H1 (cell line): ENCODE data around the gene MGAT5. TPM values are rescaled to one million over a fixed set of nuclear protein-coding genes. Genes with fewer than 3 reads are reported as not detected.

ENCODE experiments used
- CTCF ChIA-PET: fragments of 300-600 bp; sonication (Branson Sonifier 250); formaldehyde crosslinking; loops from one replicate; lab custom pipeline; 2021; ENCODE audit not compliant: partially characterized antibody; lab: Charles Lee
- POLR2A ChIA-PET: fragments of 300-600 bp; sonication (Branson Sonifier 250); formaldehyde crosslinking; loops from one replicate; lab custom pipeline; 2021; ENCODE audit warnings: inconsistent platforms; ENCODE audit not compliant: partially characterized antibody; lab: Charles Lee
- DNase-seq, 2 experiments: peaks; one replicate each; pipeline versions ENCODE4 v3.0.0 to v3.0.0-alpha.2; 2010 to 2022; ENCODE audit warnings: low spot score in 2 of 2, low read depth in 1 of 2, mixed read lengths in 1 of 2
- FAIRE-seq: peaks from 2 replicates; lab custom pipeline; 2011; peaks lifted over from hg19 to GRCh38; lab: Jason Lieb, UNC
- H2AFZ ChIP-seq: 2 replicates; pipeline ENCODE4 v1.8.1; 2012; ENCODE audit warnings: low read length, inconsistent platforms
- H2AK5ac ChIP-seq: 2 replicates; pipeline ENCODE4 v1.6.1; 2013; ENCODE audit warnings: low read depth, low read length
- H2BK120ac ChIP-seq: replicated peaks from 2 replicates; pipeline ENCODE3; 2013; ENCODE audit warnings: low read depth, low read length, inconsistent platforms
- H2BK12ac ChIP-seq: 2 replicates; pipeline ENCODE4 v1.6.1; 2013; ENCODE audit warnings: low read depth, low read length
- H2BK15ac ChIP-seq: 2 replicates; pipeline ENCODE4 v1.6.1; 2013; ENCODE audit warnings: low read length
- H2BK20ac ChIP-seq: 2 replicates; pipeline ENCODE4 v1.6.1; 2013; ENCODE audit warnings: low read length
- H2BK5ac ChIP-seq: 2 replicates; pipeline ENCODE4 v1.6.1; 2013; ENCODE audit warnings: low read depth, low read length
- H3K14ac ChIP-seq: 2 replicates; pipeline ENCODE4 v1.6.1; 2013; ENCODE audit warnings: inconsistent platforms; ENCODE audit not compliant: insufficient read length
- H3K18ac ChIP-seq: 2 replicates; pipeline ENCODE4 v1.6.1; 2013; ENCODE audit warnings: low read length; ENCODE audit errors: extremely low read depth
- H3K23ac ChIP-seq: 2 replicates; pipeline ENCODE4 v1.6.1; 2013; ENCODE audit warnings: inconsistent platforms; ENCODE audit not compliant: insufficient read length
- H3K23me2 ChIP-seq: 2 replicates; pipeline ENCODE4 v1.6.1; 2013; ENCODE audit warnings: low read depth, low read length
- H3K27ac ChIP-seq: 2 replicates; pipeline ENCODE4 v1.6.1; 2011; ENCODE audit warnings: low read depth, low read length, inconsistent platforms
- H3K27me3 ChIP-seq, 4 experiments: replicated peaks in 1 of 4; 1 replicate in 1 of 4; 2 replicates in 3 of 4; pipeline versions ENCODE4 v1.6.1 to v1.8.1; 2011 to 2013; ENCODE audit warnings: low read length in 3 of 4, mild to moderate bottlenecking in 3 of 4, inconsistent platforms in 2 of 4, mixed read lengths in 2 of 4, moderate library complexity in 1 of 4; ENCODE audit not compliant: control insufficient read depth in 3 of 4, insufficient read depth in 3 of 4; ENCODE audit errors: extremely low read depth in 1 of 4
- H3K36me3 ChIP-seq, 4 experiments: 2 replicates each; pipeline versions ENCODE4 v1.6.1 to v1.8.1; 2011 to 2013; ENCODE audit warnings: mild to moderate bottlenecking in 4 of 4, low read length in 3 of 4, moderate library complexity in 2 of 4, control low read depth in 1 of 4, inconsistent platforms in 1 of 4; ENCODE audit not compliant: insufficient read depth in 4 of 4, control insufficient read depth in 2 of 4
- H3K4ac ChIP-seq: replicated peaks from 2 replicates; pipeline ENCODE3; 2013; ENCODE audit warnings: low read length, low read depth, mixed read lengths, inconsistent platforms; ENCODE audit not compliant: insufficient read length
- H3K4me1 ChIP-seq, 4 experiments: replicated peaks in 1 of 4; 1 replicate in 1 of 4; 2 replicates in 3 of 4; pipeline versions ENCODE4 v1.6.1 to v1.8.1; 2011 to 2013; ENCODE audit warnings: low read length in 3 of 4, inconsistent platforms in 2 of 4, mixed read lengths in 1 of 4; ENCODE audit not compliant: insufficient read depth in 4 of 4, control insufficient read depth in 3 of 4
- H3K4me2 ChIP-seq, 2 experiments: 2 replicates each; pipeline versions ENCODE4 v1.6.1 to v1.8.1; 2011 to 2013; ENCODE audit warnings: low read depth in 2 of 2, low read length in 2 of 2, control low read depth in 1 of 2, inconsistent platforms in 1 of 2, mild to moderate bottlenecking in 1 of 2; ENCODE audit not compliant: insufficient read depth in 1 of 2
- H3K4me3 ChIP-seq, 4 experiments: fragments of 200-600, 300-600 bp in 1 of 4; sonication (generic), shearing (Covaris generic), sonication (Bioruptor Twin) in 1 of 4; 2 replicates each; pipeline versions ENCODE4 v1.5.1 to v1.8.1; 2011 to 2016; ENCODE audit warnings: low read length in 4 of 4, low read depth in 3 of 4, control low read depth in 2 of 4, inconsistent platforms in 2 of 4, mild to moderate bottlenecking in 2 of 4, mixed read lengths in 1 of 4, moderate library complexity in 1 of 4; ENCODE audit not compliant: insufficient read depth in 2 of 4; ENCODE audit errors: extremely low read depth in 1 of 4
- H3K56ac ChIP-seq: replicated peaks from 2 replicates; pipeline ENCODE3; 2013; ENCODE audit warnings: low read depth, mild to moderate bottlenecking, mixed read lengths, low read length, inconsistent platforms; ENCODE audit not compliant: insufficient read length
- H3K79me1 ChIP-seq: 2 replicates; pipeline ENCODE4 v1.6.1; 2013; ENCODE audit warnings: low read depth, low read length, control low read depth
- H3K79me2 ChIP-seq, 2 experiments: 2 replicates each; pipeline versions ENCODE4 v1.6.1 to v1.8.1; 2012 to 2013; ENCODE audit warnings: low read length in 2 of 2, mild to moderate bottlenecking in 2 of 2, inconsistent platforms in 1 of 2; ENCODE audit not compliant: insufficient read depth in 2 of 2, control insufficient read depth in 1 of 2
- H3K9ac ChIP-seq, 4 experiments: replicated peaks in 1 of 4; 1 replicate in 1 of 4; 2 replicates in 3 of 4; pipeline versions ENCODE4 v1.6.1 to v1.8.1; 2011 to 2013; ENCODE audit warnings: low read depth in 3 of 4, low read length in 3 of 4, control low read depth in 2 of 4, mild to moderate bottlenecking in 2 of 4, moderate library complexity in 2 of 4, inconsistent platforms in 1 of 4; ENCODE audit errors: extremely low read depth in 1 of 4
- H3K9me3 ChIP-seq, 2 experiments: 2 replicates each; pipeline versions ENCODE4 v1.6.1 to v1.8.1; 2012 to 2013; ENCODE audit warnings: mild to moderate bottlenecking in 2 of 2, moderate library complexity in 2 of 2, control low read depth in 1 of 2, inconsistent platforms in 1 of 2, low read depth in 1 of 2, low read length in 1 of 2, mixed read lengths in 1 of 2; ENCODE audit not compliant: insufficient read depth in 2 of 2
- H4K20me1 ChIP-seq, 2 experiments: replicated peaks in 1 of 2; 2 replicates each; pipeline versions ENCODE3 to v1.8.1; 2011 to 2013; ENCODE audit warnings: inconsistent platforms in 2 of 2, low read length in 2 of 2, mild to moderate bottlenecking in 1 of 2; ENCODE audit not compliant: insufficient read depth in 2 of 2, control insufficient read depth in 1 of 2
- H4K5ac ChIP-seq: 2 replicates; pipeline ENCODE4 v1.6.1; 2013; ENCODE audit warnings: low read length, low read depth, mixed read lengths, inconsistent platforms; ENCODE audit not compliant: insufficient read length
- H4K8ac ChIP-seq: 2 replicates; pipeline ENCODE4 v1.8.0; 2013; ENCODE audit warnings: mild to moderate bottlenecking, moderate library complexity, low read length, inconsistent platforms; ENCODE audit not compliant: insufficient read depth; ENCODE audit errors: extremely low read depth
- H4K91ac ChIP-seq: replicated peaks from 2 replicates; pipeline ENCODE3; 2013; ENCODE audit warnings: low read length, mixed read lengths, inconsistent platforms; ENCODE audit not compliant: insufficient read length
- ASH2L ChIP-seq: fragments of 200-600, 300-600 bp; sonication (generic); IDR thresholded peaks from one replicate; pipeline ENCODE4 v1.7.1; 2017; ENCODE audit warnings: low read length
- CREB1 ChIP-seq: IDR thresholded peaks from 2 replicates; pipeline ENCODE4 v1.6.1; 2012; ENCODE audit warnings: inconsistent platforms
- CTBP2 ChIP-seq: IDR thresholded peaks from 2 replicates; pipeline ENCODE4 v1.7.0; 2011; ENCODE audit warnings: borderline replicate concordance, mild to moderate bottlenecking, moderate library complexity, mixed read lengths, low read length; ENCODE audit not compliant: insufficient read depth, insufficient read length
- GTF2F1 ChIP-seq: IDR thresholded peaks from 2 replicates; pipeline ENCODE4 v1.6.1; 2012; ENCODE audit warnings: low read depth, low read length, improper control_type of control experiment, borderline replicate concordance
- KDM4A ChIP-seq: IDR thresholded peaks from one replicate; pipeline ENCODE4 v1.7.1; 2012; ENCODE audit warnings: low read depth, mild to moderate bottlenecking, moderate library complexity, low read length, inconsistent platforms; ENCODE audit not compliant: severe bottlenecking
- POLR2A ChIP-seq, 2 experiments: IDR thresholded peaks; 1 replicate in 1 of 2; 2 replicates in 1 of 2; pipeline ENCODE4 v1.6.1; 2011; ENCODE audit warnings: low read depth in 2 of 2, low read length in 2 of 2, mild to moderate bottlenecking in 2 of 2; ENCODE audit errors: control extremely low read depth in 1 of 2
- RAD21 ChIP-seq, 2 experiments: IDR thresholded peaks in 1 of 2; conservative IDR thresholded peaks in 1 of 2; 2 replicates each; pipeline ENCODE4 v1.6.1; 2011; ENCODE audit warnings: low read depth in 2 of 2, low read length in 2 of 2, improper control_type of control experiment in 1 of 2, inconsistent platforms in 1 of 2, mild to moderate bottlenecking in 1 of 2, moderate library complexity in 1 of 2
- RBBP5 ChIP-seq: IDR thresholded peaks from 2 replicates; pipeline ENCODE4 v1.7.1; 2012; ENCODE audit warnings: low read depth, mild to moderate bottlenecking, inconsistent platforms, low read length, moderate library complexity, borderline replicate concordance
- TBP ChIP-seq: IDR thresholded peaks from 2 replicates; pipeline ENCODE4 v1.6.1; 2011; ENCODE audit warnings: low read depth, low read length, improper control_type of control experiment
- USF2 ChIP-seq: IDR thresholded peaks from 2 replicates; pipeline ENCODE4 v1.6.1; 2011; ENCODE audit warnings: low read length, improper control_type of control experiment
- WGBS, 2 experiments: shearing (Covaris generic) in 1 of 2; methylation state at CpG; one replicate each; pipeline versions ENCODE4 v1.1.6 to v1.1.7; 2013 to 2015; ENCODE audit warnings: low lambda C conversion rate in 2 of 2, mixed read lengths in 2 of 2, inconsistent platforms in 1 of 2, low coverage in 1 of 2, missing lambda C conversion rate in 1 of 2; ENCODE audit not compliant: insufficient replicate concordance in 2 of 2, insufficient coverage in 1 of 2, insufficient read length in 1 of 2; ENCODE audit errors: extremely low coverage in 1 of 2, missing lambda C conversion rate in 1 of 2; 5-methylcytosine and 5-hydroxymethylcytosine counted together
- polyA plus RNA-seq, 7 experiments: library from polyadenylated mRNA; depleted of rRNA in 3 of 7; stranded (reverse) in 5 of 7; unstranded in 2 of 7; fragments of >200 nt in 5 of 7; fragments of 200-250 nt in 2 of 7; gene quantifications; 1 replicate in 5 of 7; 2 replicates in 1 of 7; 4 replicates in 1 of 7; pipeline versions ENCODE4 v1.2.1 to v1.2.3, GENCODE V29; 2011 to 2013; ENCODE audit warnings: missing spikeins in 2 of 7, mixed read lengths in 2 of 7
- total RNA-seq: library from RNA; stranded (reverse); fragmentation: NEBNext Ultra II Directional; extraction: Animal tissue kit (Norgen Biotek cat#: 25700); gene quantifications from 2 replicates; pipeline ENCODE4 v1.2.1, GENCODE V29; 2021

The MGAT5 gene
- total and polyA plus RNA-seq, 2 of the 8 experiments (the other 6 are each of a cell fraction or from before 2014, with no cell fraction given), result 11.2 to 49.2 TPM

GRCh38 chr2:134257965-134258683 lies 4.3 kb downstream of the MGAT5 start:
- H3K56ac ChIP-seq, result no peak overlapping the region
- no peak overlapping the region for H3K4me3 ChIP-seq
- no peaks in the 10 kb centered on the region for H3K9me3 ChIP-seq
- H3K79me2 ChIP-seq, result peaks cover 0 to 23% of the 10 kb centered on the region in 2 experiments; a peak in 1 of 4 replicates
- H3K36me3 ChIP-seq, result peaks cover 0 to 10% (median 1%) of the 10 kb centered on the region in 4 experiments; a peak in 3 of 8 replicates
- no peak overlapping the region for H2BK12ac ChIP-seq
- no peak overlapping the region for H3K4ac ChIP-seq
- no peak overlapping the region for H3K18ac ChIP-seq
- no peak overlapping the region for H2BK15ac ChIP-seq
- H2AFZ ChIP-seq, result no peak overlapping the region
- H3K23ac ChIP-seq, result no peak overlapping the region
- H4K5ac ChIP-seq, result no peak overlapping the region
- no peak overlapping the region for H3K4me2 ChIP-seq
- H2AK5ac ChIP-seq, result no peak overlapping the region
- no peak for FAIRE-seq
- ChIA-PET POLR2A (no interaction called here), CTCF (interaction anchor here (1.5 to 2.4 kb wide), 3 partner anchors 13 to 29 kb away, joined by 3 to 14 read pairs (median 5); no protein-coding TSS in a partner anchor)
- no peak overlapping the region for H2BK5ac ChIP-seq
- H3K23me2 ChIP-seq, result no peaks in the 10 kb centered on the region
- no peak overlapping the region for H2BK20ac ChIP-seq
- no peak overlapping the region for H2BK120ac ChIP-seq
- H4K91ac ChIP-seq, result no peak overlapping the region
- no peak for DNase-seq
- 96% methylated on average over 7 of the region's 7 CpGs; no CpG with 5 or more reads in 1 of the 2 experiments for WGBS, 2 experiments
- H3K79me1 ChIP-seq, result peaks cover 12% of the 10 kb centered on the region
- no peaks in the 10 kb centered on the region for H3K27me3 ChIP-seq
- H4K8ac ChIP-seq, result no peak overlapping the region
- H3K27ac ChIP-seq, result no peak overlapping the region
- H3K14ac ChIP-seq, result no peak overlapping the region
- H4K20me1 ChIP-seq, result peaks cover 0 to 10% of the 10 kb centered on the region in 2 experiments
- peaks cover 3 to 11% (median 8%) of the 10 kb centered on the region in 4 experiments; a peak in 6 of 7 replicates for H3K4me1 ChIP-seq
- H3K9ac ChIP-seq, result no peak overlapping the region
- TF ChIP-seq TBP, result no peak
- TF ChIP-seq KDM4A, result no peak
- TF ChIP-seq CREB1, result no peak
- TF ChIP-seq CTBP2, result no peak
- no peak for TF ChIP-seq GTF2F1
- no peak for TF ChIP-seq ASH2L
- TF ChIP-seq RAD21 (IDR thresholded peaks at IDR 0.05 in 1 of 2, conservative IDR thresholded peaks at IDR 0.05 in 1 of 2; ENCODE audit: low read depth in 2 of 2, low read length in 2 of 2), result no peak
- TF ChIP-seq USF2, result no peak
- no peak for TF ChIP-seq RBBP5
- no peak for TF ChIP-seq POLR2A (IDR thresholded peaks at IDR 0.05; ENCODE audit: control extremely low read depth in 1 of 2, low read depth in 2 of 2, low read length in 2 of 2)
